GM13976 (cell line): ENCODE results near the gene ARHGEF39.
A peak's percentile ranks its signal among the peaks of the same experiment; 100 is the strongest.
"Not testable (repeated sequence)": the region's sequence is repeated elsewhere in the genome, so short reads cannot be mapped to it uniquely, and the experiment has no call there.

Experiments
- DNase-seq: peaks from one replicate; pipeline ENCODE4 v3.0.0; 2012; ENCODE audit warnings: low spot score
- in situ Hi-C: fragments of 300-500 bp; cut with MboI; formaldehyde crosslinking; loops from one replicate; pipeline ENCODE4 v1.12.0; 2022; ENCODE audit warnings: low sequenced_read_pairs, mixed read lengths, inconsistent platforms; ENCODE audit not compliant: unreplicated experiment
- TF ChIP-seq, protein P1 (sequence below): IDR thresholded peaks from 2 replicates; pipeline ENCODE4 v1.5.1; 2012; ENCODE audit warnings: borderline replicate concordance, mild to moderate bottlenecking; ENCODE audit not compliant: insufficient read depth; ENCODE audit errors: extremely low read depth, missing control alignments, control extremely low read depth

The ARHGEF39 gene

GRCh38 chr9:35646533-35647265 is 18.3 kb downstream of the ARHGEF39 start:
- TF ChIP-seq, protein P1, sequence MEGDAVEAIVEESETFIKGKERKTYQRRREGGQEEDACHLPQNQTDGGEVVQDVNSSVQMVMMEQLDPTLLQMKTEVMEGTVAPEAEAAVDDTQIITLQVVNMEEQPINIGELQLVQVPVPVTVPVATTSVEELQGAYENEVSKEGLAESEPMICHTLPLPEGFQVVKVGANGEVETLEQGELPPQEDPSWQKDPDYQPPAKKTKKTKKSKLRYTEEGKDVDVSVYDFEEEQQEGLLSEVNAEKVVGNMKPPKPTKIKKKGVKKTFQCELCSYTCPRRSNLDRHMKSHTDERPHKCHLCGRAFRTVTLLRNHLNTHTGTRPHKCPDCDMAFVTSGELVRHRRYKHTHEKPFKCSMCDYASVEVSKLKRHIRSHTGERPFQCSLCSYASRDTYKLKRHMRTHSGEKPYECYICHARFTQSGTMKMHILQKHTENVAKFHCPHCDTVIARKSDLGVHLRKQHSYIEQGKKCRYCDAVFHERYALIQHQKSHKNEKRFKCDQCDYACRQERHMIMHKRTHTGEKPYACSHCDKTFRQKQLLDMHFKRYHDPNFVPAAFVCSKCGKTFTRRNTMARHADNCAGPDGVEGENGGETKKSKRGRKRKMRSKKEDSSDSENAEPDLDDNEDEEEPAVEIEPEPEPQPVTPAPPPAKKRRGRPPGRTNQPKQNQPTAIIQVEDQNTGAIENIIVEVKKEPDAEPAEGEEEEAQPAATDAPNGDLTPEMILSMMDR, result peak; percentile 99
- in situ Hi-C loops, result no loop called here
- peak; percentile 96 for DNase-seq

GRCh38 chr9:35646153-35646532 is 18.9 kb downstream of the ARHGEF39 start:
- TF ChIP-seq, protein P1, result no peak
- in situ Hi-C loops, result no loop called here
- DNase-seq, result no peak

- in situ Hi-C loops, DNase-seq: not testable (repeated sequence)
These were observed 19.3 kb downstream of the ARHGEF39 start for GRCh38 chr9:35645736-35646135.

GRCh38 chr9:35643046-35643445 is 21.9 kb downstream of the ARHGEF39 start:
- in situ Hi-C loops, result no loop called here
- no peak for DNase-seq
- TF ChIP-seq, protein P1, result no peak

DNA sequence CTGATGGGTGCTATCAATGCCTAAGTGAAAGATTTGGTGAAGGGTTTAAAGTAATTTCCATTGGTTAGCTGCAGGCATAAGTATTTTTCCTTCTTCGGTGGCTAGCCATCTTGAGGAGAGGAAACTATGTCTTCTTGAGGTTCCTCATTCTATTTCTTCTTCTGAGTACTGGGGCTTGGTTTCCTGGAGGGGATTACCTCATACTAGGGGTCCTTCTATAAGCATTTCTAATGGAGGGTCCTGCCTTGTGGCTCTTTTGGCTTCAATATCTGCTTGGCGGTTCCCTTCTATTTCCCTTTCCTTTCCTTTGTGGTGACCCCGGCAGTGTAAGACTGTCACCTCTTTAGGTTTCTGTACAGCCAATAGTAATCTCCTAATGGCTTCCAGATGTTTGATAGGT is 23.5 kb downstream of the ARHGEF39 start:
- DNase-seq, in situ Hi-C loops: not testable (repeated sequence)

GRCh38 chr9:35640431-35640830 is 24.6 kb downstream of the ARHGEF39 start:
- DNase-seq, in situ Hi-C loops: not testable (repeated sequence)

DNA sequence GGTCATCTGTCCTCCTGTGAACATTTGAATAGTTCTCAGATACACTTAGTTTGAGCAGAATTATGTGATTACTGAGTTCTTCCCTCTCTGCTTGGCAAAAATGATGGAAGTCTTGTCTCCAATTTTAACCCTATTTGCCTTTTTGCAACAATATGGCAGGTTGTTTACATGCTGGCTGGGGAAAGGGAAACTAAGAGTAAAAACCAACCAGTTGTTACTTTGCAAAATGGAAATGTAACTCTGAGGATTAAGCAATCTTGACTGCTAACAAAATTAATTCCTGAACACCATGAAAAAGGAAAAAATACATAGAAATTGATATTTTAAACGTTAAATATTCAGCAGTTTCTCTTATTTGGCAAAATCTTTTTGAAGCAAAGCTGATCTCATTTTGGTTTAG is 25.4 kb downstream of the ARHGEF39 start:
- in situ Hi-C loops, result no loop called here
- TF ChIP-seq, protein P1, result no peak
- no peak for DNase-seq

DNA sequence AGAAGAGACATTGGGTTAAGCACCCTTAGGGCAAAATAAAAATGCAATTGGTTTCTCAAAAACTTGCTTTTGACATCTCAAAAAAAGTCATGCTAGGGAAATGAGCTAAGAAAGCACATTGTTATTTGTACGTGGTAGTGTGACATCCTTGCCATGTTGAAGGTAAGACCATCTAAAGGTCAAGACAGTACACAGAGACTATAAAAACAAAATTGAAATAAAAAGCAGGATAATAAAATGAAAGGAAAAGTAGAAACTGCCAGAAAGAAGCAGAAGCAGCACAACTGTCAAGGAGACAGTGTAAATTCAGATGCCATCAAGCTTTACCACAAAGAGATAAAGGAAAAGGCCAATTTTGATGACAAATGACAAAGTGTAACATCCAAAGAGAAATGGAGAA is 25.8 kb downstream of the ARHGEF39 start:
- in situ Hi-C loops, DNase-seq: not testable (repeated sequence)

DNA sequence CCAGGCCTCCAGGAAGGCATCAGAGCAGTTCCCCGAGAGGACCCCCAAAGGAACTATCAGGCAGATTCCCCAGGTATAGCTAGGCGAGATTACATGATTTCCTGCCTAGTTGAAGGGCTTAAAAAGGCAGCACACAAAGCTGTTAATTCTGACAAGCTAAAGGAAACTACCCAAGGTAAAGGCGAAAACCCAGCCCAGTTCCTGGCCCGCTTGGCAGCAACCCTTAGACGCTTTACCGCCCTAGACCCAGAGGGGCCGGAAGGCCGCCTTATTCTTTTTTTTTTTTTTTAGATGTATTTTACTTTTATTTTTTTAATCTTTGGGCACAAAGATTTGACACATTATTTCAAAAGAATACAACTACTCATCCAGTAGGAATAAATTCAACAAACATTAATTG is 26.2 kb downstream of the ARHGEF39 start:
- DNase-seq, in situ Hi-C loops: not testable (repeated sequence)

GRCh38 chr9:35637427-35637955 is 27.5 kb downstream of the ARHGEF39 start:
- DNase-seq, in situ Hi-C loops: not testable (repeated sequence)

- DNase-seq, in situ Hi-C loops: not testable (repeated sequence)
These were observed 28.1 kb downstream of the ARHGEF39 start for GRCh38 chr9:35636877-35637246.
